Erythroblast (primary cell): ENCODE data around the gene RBFOX2.

ENCODE experiments used
- GATA1 ChIP-seq: IDR thresholded peaks from 2 replicates; pipeline ENCODE4 v1.6.1; 2011; ENCODE audit warnings: low read depth, mild to moderate bottlenecking, control low read depth, low read length, moderate library complexity
- POLR2A ChIP-seq: IDR thresholded peaks from 2 replicates; pipeline ENCODE4 v1.6.1; 2011; ENCODE audit warnings: mild to moderate bottlenecking, low read length

DNA sequence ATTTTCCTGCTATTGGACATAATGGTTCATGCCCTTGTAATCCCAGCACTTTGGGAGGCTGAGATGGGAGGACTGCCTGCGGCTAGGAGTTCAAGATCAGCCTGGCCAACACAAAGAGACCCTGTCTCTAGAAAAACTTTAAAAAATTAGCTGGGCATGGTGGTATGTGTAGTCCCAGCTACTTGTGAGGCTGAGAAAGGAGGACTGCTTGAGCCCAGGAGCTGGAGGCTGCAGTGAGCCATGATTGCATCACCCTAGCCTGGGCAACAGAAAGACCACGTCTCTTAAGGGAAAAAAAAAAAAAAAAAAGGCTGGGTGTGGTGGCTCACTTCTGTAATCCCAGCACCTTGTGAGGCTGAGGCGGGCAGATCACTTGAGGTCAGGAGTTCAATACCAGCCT lies 217.0 kb downstream of the RBFOX2 start:
- no peak for TF ChIP-seq POLR2A
- TF ChIP-seq GATA1, result no peak
